Measurements from ENCODE around the gene C12orf50.
"Not testable (repeated sequence)": the region's sequence is repeated elsewhere in the genome, so short reads cannot be mapped to it uniquely, and the experiment has no call there.

The C12orf50 gene

DNA sequence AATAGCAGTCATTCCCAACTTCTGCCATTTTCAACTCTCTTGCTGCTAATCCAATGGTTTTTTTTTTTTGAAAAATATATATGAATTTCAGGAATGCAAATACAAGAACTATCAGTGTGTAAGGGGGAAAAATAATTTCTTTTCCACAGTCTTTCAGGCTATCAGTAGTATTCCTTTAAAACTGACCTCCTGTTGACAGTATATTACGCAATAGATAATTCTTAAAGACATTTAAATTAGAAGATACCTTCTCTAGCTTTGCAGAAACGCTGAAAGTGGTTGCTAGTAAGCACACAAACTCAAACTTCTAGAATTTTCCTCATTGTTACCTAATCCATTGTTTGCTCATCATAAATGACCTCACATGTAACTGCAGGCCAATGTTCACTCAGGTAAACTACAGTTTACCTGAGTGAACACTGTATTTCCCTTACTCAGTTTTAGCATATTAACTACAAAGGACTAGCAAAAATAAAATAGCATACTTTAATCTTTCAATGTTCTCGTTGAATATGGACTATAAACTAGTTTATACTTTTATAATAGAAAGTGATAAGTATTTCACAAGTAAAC lies at the start of gene C12orf50:
TSS of gene C12orf50 (minus strand) at position 309 of the 573 bp plus-strand sequence. CDS start 2,439 bp downstream, outside the sequence.
- no peak for DNase-seq (ENCODE audit: low spot score)

GRCh38 chr12:88067301-88067700 lies 38.1 kb upstream of the C12orf50 start:
- DNase-seq (ENCODE audit: low spot score) = no peak

DNA sequence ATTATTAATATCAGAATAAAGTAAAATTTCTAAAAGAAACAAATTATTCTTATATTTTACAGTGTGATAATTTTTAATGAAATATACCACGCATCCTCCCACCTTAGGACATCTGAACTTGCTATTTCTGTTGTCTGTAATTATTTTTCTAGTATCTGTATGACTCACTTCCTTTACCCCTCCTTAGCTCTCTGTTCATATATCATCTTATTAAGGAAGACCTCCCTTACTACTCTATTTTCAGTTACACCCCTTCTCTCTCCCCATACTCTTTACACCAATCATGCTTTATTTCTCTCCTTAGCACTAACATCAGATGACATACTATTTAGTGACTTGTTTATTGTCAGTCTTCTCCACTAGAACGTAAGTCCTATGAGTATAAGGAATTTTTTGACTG lies 34.2 kb upstream of the C12orf50 start:
- peak; percentile 6 for DNase-seq (ENCODE audit: low spot score)

GRCh38 chr12:88062474-88062873 lies 33.3 kb upstream of the C12orf50 start:
- DNase-seq (ENCODE audit: low spot score) = no peak

DNA sequence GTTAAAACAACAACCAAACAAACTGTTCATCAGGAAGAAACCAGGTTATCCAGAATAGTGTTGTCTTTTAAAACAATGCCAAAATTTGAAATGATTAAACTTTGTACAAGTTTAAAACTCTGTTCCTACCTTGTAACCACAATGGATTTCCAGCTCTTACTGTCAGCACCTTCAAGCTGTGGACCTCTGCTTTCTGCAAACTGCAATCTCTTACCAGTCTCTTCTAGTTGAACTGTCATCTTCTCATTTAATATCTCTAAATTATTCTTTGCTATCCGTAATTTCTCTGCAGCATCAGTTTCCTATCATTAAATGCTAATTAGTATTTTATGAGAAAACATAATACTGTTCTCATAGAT lies 29.5 kb upstream of the C12orf50 start:
- no peak for DNase-seq (ENCODE audit: low spot score)

GRCh38 chr12:88057994-88058718 lies 29.0 kb upstream of the C12orf50 start:
- no peak for DNase-seq (ENCODE audit: low spot score)

DNA sequence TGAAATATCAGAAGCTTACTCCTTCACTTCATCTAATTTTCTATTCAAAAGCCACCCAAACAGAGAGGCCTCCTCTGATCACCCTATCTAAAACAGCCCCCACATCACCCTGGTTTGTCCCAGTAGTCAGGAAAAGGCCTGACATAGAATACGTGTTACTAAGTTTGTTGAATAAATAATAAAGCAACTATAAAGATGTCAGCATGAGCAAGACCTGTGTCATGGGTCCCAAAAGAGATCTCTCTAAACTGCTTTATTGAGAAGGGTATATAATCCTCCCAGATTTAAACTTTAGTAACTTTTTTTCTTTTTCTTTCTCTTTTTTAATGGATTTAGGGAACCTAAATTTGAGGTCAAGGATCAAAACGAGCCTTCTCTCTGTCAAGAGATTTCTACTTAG lies 27.4 kb upstream of the C12orf50 start:
- DNase-seq (ENCODE audit: low spot score) = no peak

DNA sequence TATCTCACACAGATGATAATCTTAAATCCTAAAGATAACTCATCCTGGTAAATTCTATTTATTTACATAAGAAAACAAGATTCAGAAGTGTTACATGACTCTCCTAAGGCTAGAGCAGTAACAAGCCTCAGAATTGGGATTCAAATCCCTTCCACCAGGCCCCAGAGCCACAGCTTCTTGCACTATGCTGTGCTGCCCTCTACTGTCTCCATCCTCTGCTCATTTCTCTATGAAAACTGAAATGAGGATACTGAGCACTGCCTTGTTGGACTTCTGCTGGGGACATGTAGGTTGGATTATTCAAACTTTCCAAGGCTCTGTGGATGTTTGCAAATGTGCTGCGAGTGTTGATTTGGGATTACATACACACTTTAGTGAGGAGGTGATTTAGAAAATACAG lies 23.5 kb upstream of the C12orf50 start:
- no peak for DNase-seq (ENCODE audit: low spot score)

- DNase-seq (ENCODE audit: low spot score) = no peak
Observed at GRCh38 chr12:88044035-88044434, 14.8 kb upstream of the C12orf50 start.

DNA sequence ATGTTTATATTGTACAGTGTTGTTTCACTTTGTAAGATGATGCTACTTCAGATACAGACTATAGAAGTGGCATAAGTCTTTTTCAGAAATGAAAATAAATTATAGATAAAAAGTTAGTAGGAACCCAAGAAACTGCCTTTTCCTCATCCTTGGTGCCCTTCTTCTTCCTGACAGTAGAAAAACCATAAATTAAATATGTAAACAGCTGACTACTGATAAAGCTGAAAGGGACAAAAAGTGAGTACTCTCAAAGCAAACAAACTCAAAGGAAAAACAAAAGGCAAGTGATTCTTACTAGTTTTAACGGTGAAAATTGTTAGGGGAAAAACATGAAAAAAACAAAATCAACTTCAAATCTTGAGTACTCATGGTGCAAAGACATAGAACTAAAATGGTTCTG lies 8.6 kb upstream of the C12orf50 start:
- no peak for DNase-seq (ENCODE audit: low spot score)

GRCh38 chr12:88036353-88036965 lies 7.3 kb upstream of the C12orf50 start:
- DNase-seq (ENCODE audit: low spot score) = no peak

DNA sequence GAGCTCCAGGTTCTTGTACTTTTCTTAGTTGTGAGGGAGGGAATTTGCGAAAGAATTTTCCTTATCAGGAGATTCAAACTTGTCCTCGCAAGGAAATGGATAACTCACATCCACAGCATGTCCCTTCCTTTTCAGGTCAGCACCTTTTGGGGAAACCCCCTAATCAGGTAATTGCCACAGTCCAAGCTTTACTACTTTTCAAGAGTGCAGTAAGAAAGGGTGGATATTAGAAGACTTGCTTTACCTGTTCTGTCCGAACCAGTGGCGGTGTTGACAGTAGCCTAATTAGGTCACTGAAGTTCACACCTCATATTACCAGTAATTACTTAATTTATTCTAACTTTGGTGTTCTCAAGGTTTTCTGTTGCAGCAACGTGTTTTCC lies 6.7 kb upstream of the C12orf50 start:
- DNase-seq (ENCODE audit: low spot score) = no peak

GRCh38 chr12:88035271-88035906 lies 6.2 kb upstream of the C12orf50 start:
- peak; percentile 77 for DNase-seq (ENCODE audit: low spot score)

DNA sequence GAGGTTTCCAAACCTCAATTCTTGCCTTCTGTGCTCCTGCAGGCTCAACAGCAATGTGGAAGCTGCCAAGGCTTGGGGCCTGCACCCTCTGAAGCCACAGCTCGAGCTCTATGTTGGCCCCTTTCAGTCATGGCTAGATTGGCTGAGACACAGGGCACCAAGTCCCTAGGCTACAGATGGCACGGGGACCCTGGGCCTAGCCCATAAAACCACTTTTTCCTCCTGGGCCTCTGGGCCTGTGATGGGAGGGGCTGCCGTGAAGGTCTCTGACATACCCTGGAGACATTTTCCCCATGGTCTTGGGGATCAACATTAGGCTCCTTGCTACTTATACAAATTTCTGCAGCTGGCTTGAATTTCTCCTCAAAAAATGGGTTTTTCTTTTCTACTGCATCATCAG lies 2.0 kb upstream of the C12orf50 start:
- DNase-seq (ENCODE audit: low spot score) = not testable (repeated sequence)

GRCh38 chr12:88026196-88026595 lies 3.0 kb downstream of the C12orf50 start:
- DNase-seq (ENCODE audit: low spot score) = no peak

GRCh38 chr12:88017964-88018363 lies 11.2 kb downstream of the C12orf50 start:
- no peak for DNase-seq (ENCODE audit: low spot score)

DNA sequence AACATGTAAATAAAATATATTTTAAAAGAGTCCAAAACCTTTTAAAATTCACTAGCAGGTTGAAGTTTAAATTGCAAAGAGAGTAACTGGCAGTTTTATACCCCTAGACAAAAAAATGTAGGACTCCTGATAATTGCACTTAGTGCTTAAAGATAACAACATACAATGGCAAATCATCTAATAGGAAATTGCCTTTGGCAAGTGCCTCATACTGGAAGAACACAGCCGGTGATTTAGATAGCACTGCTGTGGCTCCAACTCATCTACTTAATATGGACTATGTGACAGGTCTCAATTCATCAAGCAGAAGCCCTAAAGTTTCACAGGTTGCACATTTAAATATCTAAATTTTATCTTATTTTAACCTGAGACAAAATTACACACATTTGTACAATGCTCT lies 13.4 kb downstream of the C12orf50 start:
- DNase-seq (ENCODE audit: low spot score) = no peak

- DNase-seq (ENCODE audit: low spot score) = no peak
Observed at GRCh38 chr12:88011755-88012154, 17.4 kb downstream of the C12orf50 start.

DNA sequence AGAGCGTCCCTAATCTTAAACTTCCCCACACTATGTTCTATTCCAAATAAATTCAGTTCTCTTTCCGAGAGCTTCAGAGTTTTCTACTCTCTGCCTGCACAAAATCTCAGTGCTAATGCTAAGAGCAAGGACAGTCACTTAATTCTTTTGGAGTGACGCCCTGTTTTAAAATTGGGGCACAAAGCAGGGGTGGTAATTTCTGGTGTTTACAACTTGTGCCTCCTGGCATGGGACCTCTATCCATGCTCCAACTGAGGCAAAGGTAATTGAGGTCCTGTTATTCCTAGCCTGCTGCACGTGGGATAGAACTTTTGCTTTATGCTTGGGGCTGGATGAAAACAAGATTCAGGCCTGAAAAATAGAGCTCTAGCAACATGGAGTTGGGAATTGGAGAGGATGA lies 22.9 kb downstream of the C12orf50 start:
- DNase-seq (ENCODE audit: low spot score) = no peak

DNA sequence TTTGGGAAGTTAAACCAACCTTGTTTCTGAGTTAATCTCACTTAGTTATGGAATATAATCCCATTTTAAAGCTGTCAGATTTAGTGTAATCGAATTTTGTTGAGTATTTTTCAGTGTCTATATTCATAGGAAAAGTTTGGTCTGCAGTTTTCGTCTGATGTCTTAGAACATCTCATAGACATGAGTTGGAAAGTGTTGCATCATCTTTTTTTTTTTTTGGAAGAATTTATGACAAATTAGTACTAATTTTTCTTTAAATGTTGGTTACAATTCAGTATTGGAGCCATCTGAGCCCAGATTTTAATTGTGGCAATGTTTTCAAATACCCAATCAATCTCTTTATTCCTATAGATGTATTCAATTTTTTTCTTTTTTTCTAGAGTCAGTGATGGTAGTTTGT lies 27.9 kb downstream of the C12orf50 start:
- no peak for DNase-seq (ENCODE audit: low spot score)

DNA sequence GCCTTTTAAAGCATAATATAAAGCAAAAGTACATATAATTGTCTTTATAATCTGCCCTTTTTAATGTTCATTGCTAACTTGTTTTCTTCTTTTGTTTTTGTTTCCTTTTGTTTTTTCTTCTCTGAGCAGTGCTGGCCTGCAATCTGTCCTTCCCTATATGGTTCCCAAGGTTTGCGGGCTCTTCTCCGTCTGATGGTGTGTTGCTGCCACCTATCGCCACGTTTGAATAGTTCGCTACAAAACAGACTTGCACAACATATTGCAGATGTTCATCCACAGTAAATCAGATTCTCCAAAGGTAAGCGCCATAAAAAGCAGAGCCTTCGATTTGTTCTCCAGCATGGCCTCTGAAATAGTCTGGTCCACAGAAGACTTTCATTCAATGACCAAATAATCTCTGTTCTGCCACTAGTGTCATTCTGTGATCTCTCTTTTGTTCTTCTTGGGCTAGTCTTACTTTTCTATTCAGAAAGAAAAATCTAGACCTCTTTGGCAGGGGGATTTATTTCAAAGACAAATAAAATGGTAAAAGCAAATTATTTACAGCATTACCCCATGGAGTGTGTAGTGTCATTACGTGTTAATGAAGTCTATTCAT lies 33.5 kb downstream of the C12orf50 start:
- DNase-seq (ENCODE audit: low spot score) = peak; percentile 56

DNA sequence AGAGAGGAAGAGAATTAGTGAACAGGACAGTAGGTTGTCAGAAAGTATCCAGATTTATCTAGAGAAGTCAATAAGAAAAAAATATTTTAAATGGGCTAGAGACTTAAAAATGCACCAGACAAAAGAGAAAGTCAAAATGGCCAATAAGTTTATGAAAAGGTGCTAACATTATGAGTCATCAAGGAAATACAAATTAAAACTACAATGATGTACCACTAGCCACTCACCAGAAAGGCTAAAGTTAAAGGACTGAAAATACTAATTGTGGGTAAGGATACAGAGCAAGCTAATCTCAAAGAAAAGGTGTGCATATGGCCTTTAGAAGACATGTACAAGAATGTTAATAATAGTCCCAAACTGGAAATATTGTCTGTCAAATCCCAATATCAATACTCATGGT lies 37.7 kb downstream of the C12orf50 start:
- DNase-seq (ENCODE audit: low spot score) = no peak

DNA sequence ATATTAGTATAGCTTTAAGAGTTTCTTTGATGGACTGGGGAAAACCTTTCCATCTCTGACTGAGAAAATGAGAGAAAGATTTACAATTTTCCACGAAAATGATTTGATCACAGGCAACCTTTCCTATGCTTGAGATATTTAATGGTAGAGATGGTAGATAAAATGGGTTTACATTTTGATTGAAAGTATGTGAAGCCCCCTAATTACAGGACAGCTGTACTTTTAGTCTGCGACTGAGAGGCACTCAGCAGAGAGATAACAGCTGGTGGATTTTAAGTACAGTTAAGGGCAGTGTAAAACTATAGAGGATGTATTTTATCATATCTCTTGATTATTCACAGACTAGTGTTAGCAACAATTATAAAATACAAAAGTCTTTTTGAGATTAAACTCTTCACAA lies 40.7 kb downstream of the C12orf50 start:
- DNase-seq (ENCODE audit: low spot score) = no peak
